ENCODE data around the gene SMIM15.
A peak's percentile ranks its signal among the peaks of the same experiment; 100 is the strongest.

Gene SMIM15

GRCh38 chr5:61159070-61159469, 3.2 kb downstream of the SMIM15 start:
- no peak for DNase-seq

- DNase-seq: no peak
These were observed 10.4 kb downstream of the SMIM15 start for GRCh38 chr5:61151893-61152292.

- peak; percentile 47 for DNase-seq
These were observed 13.8 kb downstream of the SMIM15 start for GRCh38 chr5:61148515-61148914.

GRCh38 chr5:61142811-61143210, 19.5 kb downstream of the SMIM15 start:
- no peak for DNase-seq

DNA sequence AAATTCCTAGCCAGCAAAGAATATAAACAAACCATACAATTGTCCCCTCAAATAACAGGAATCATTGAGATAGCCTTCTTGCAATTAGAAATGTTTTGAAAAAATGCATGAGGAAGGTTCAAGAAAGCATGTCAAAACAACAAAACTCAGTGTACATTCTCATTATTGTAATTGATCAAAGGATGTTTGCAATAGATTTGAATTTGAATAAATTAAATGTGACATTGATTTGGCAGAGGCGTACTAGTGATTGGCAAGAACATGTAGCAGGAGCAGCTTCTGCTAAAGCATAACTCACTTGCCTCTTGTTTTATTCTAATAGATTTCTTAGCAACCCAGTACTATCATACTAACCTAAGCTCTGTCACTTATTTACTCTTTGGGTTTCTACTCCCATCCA, 19.9 kb downstream of the SMIM15 start:
- DNase-seq: no peak

- DNase-seq: no peak
These were observed 20.5 kb downstream of the SMIM15 start for GRCh38 chr5:61141801-61142200.

DNA sequence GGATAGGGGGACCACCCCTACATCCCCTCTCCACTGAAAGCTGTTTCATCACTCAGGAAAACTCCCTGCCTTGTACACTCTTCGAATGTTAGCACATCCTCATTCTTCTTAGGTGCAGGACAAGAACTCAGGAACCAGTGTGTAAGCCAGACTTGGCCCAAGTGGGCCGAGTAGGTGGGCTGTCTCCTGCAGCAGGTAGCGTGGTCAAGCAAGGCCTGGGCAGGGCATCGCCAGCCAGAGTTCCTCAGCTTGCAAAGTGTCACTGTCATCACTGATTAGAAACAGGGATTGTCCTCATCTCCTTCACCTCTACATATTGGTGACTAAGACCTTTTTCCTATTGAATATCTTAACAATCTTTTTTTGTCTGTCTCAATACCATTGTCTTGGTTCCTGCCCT, 22.3 kb downstream of the SMIM15 start:
- DNase-seq: no peak

DNA sequence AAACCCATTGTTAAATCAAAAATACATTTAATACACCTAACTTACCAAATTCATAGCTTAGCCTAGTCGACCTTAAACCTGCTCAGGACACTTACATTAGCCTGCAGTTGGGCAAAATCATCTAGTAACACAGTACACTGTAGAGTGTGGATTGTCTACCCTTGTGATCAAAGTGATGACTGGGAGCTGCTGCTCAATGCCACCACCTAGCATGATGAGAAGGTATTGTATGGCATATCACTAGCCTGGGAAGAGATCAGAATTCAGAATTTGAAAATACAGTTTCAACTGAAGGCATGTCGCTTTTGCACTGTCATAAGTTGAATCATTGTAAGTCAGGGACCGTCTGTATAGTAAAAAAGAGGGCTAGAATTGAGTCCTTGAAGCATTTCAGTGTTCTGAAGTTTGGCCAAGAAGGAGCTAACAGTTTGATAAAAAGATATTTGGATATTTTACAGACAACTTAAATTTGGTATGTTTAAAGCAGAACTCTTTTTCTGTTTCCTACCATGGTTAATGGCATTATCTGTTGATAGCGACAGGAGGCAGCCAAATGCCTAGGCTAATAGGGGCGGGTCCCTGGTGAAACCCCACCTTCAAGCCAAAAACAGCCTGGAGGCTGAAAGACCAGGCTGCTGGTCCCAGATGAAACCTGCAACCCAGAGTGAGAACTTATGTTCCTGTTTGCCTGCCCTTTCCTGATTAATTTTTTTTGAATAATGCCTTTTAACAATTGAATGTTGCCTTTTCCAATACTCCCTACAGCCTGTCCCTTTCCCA, 23.0 kb downstream of the SMIM15 start:
- DNase-seq: peak; percentile 33

- no peak for DNase-seq
These were observed 24.4 kb downstream of the SMIM15 start for GRCh38 chr5:61137835-61138234.

GRCh38 chr5:61132559-61132958, 29.7 kb downstream of the SMIM15 start:
- no peak for DNase-seq

- DNase-seq: no peak
These were observed 32.0 kb downstream of the SMIM15 start for GRCh38 chr5:61130289-61130688.

GRCh38 chr5:61123145-61123544, 39.1 kb downstream of the SMIM15 start:
- no peak for DNase-seq

DNA sequence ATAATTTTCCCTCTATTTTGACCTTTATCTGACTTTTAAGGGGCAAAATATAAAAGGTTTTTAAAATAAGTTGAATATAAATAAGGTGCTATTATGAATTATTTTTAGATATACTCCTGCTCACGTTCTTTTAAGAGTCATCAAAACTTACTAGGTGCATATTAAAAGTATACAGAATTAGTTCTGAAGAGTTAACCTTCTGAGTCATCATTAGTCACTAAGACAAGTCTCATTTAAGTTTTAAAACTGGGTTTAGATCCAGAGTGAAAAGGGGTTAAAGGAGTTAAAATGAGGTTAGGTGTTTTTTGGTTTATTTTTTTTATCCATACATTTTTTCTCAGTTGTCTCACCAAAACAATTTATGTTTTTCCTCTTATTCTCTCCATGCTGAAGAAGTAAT, 41.7 kb downstream of the SMIM15 start:
- DNase-seq: peak; percentile 41

- DNase-seq: no peak
These were observed 43.2 kb downstream of the SMIM15 start for GRCh38 chr5:61119066-61119465.

GRCh38 chr5:61115968-61116367, 46.3 kb downstream of the SMIM15 start:
- no peak for DNase-seq

GRCh38 chr5:61114441-61114840, 47.8 kb downstream of the SMIM15 start:
- DNase-seq: no peak
